A673 (cell line): Measurements from ENCODE around the gene BACH1.

Source experiments
- CTCF ChIP-seq: fragments of 300-800, 200-600 bp; sonication (generic); conservative IDR thresholded peaks from 2 replicates; pipeline ENCODE4 v1.5.1; 2017; ENCODE audit warnings: low read depth, mild to moderate bottlenecking, antibody characterized with exemption, low read length, moderate library complexity, mixed read lengths
- EZH2 ChIP-seq: fragments of 200-600 bp; sonication (generic); IDR thresholded peaks from 2 replicates; pipeline ENCODE4 v1.6.1; 2017; ENCODE audit warnings: borderline replicate concordance, low read depth, mild to moderate bottlenecking, mixed read lengths, antibody characterized with exemption, low read length; ENCODE audit not compliant: poor library complexity, severe bottlenecking

- TF ChIP-seq CTCF (no peak), EZH2 (no peak)
Measured at GRCh38 chr21:29366532-29366931, 67.8 kb downstream of the BACH1 start.
